Heart left ventricle (tissue), 16 donors: Measurements from ENCODE around the gene SKIC8. TPM values are rescaled to one million over a fixed set of nuclear protein-coding genes. Genes with fewer than 3 reads are reported as not detected.

ENCODE experiments used
- ATAC-seq, 4 donors: fragments of 200-7000 bp; cut with Tn5 transposase; one replicate each; pipeline ENCODE4 v1.9.1; 2020 to 2022; ENCODE audit warnings: moderate library complexity in 4 of 4, mild to moderate bottlenecking in 3 of 4, moderate number of reproducible peaks in 1 of 4
- DNase-seq, 5 donors: peaks; one replicate each; pipeline ENCODE4 v3.0.0-alpha.2; 2020
- H3K27ac ChIP-seq, 12 donors: fragments of 200-600 bp; sonication (generic) in 4 of 12; one replicate each; pipeline versions ENCODE4 v1.5.0 to v1.8.0; 2016 to 2022; ENCODE audit warnings: mild to moderate bottlenecking in 2 of 12
- H3K27me3 ChIP-seq, 9 donors: fragments of 200-600 bp; sonication (generic) in 2 of 9; one replicate each; pipeline versions ENCODE4 v1.5.1 to v1.8.0; 2016 to 2022; ENCODE audit warnings: mild to moderate bottlenecking in 3 of 9
- H3K36me3 ChIP-seq, 9 donors: fragments of 200-600 bp; sonication (generic) in 2 of 9; one replicate each; pipeline versions ENCODE4 v1.5.0 to v1.8.0; 2018 to 2022; ENCODE audit warnings: mild to moderate bottlenecking in 2 of 9
- H3K4me1 ChIP-seq, 12 donors: fragments of 200-600 bp; sonication (generic) in 4 of 12; one replicate each; pipeline versions ENCODE4 v1.5.0 to v1.8.0; 2016 to 2022; ENCODE audit warnings: mild to moderate bottlenecking in 3 of 12
- H3K4me3 ChIP-seq, 12 donors: fragments of 200-600 bp; sonication (generic) in 4 of 12; one replicate each; pipeline versions ENCODE4 v1.5.0 to v1.8.0; 2017 to 2022; ENCODE audit warnings: mild to moderate bottlenecking in 9 of 12, moderate library complexity in 4 of 12
- H3K9me3 ChIP-seq, 12 donors: fragments of 200-600 bp; sonication (generic) in 4 of 12; one replicate each; pipeline versions ENCODE4 v1.5.0 to v1.8.0; 2016 to 2022; ENCODE audit warnings: mild to moderate bottlenecking in 1 of 12
- CTCF ChIP-seq, 12 donors: fragments of 200-600 bp; sonication (generic) in 4 of 12; IDR thresholded peaks; one replicate each; pipeline versions ENCODE4 v1.5.0 to v1.8.0; 2018 to 2022; ENCODE audit warnings: antibody characterized with exemption in 12 of 12, mild to moderate bottlenecking in 5 of 12
- POLR2A ChIP-seq, 2 donors: fragments of 450-650 bp; IDR thresholded peaks; one replicate each; pipeline ENCODE4 v1.6.1; 2017; ENCODE audit warnings: antibody characterized with exemption in 2 of 2, mild to moderate bottlenecking in 2 of 2, moderate library complexity in 2 of 2
- WGBS, 4 donors: extraction: QIAGEN DNeasy Blood & Tissue Kit in 2 of 4; methylation state at CpG; one replicate each; pipeline versions ENCODE4 v1.1.5 to v1.1.7; 2013 to 2018; 5-methylcytosine and 5-hydroxymethylcytosine counted together
- intact Hi-C, 10 donors: fragments of 100-400 bp; cut with DNase I; formaldehyde crosslinking; loops; one replicate each; pipeline versions ENCODE4 v1.11.1 to v1.14.2; 2022
- polyA plus RNA-seq, 2 donors: library from polyadenylated mRNA; stranded (reverse); fragments of 200-250 nt; gene quantifications; one replicate each; pipeline ENCODE4 v1.2.3, GENCODE V29; 2013
- total RNA-seq, 9 donors: library from RNA; depleted of rRNA in 2 of 9; stranded (reverse); fragments of >200 nt in 2 of 9; fragmentation: NEBNext Ultra II Directional in 3 of 9; extraction: Animal tissue kit (Norgen Biotek cat#: 25700) in 3 of 9; gene quantifications; one replicate each; pipeline versions ENCODE4 v1.1.0 to v1.2.4, GENCODE V29; 2016 to 2023
- donor health status: ischemic (EF 13 %, LVEDD 7.1; RV severe dilation, severe dysfunction).
- donor health status: healthy with polysubstance abuse.
- donor health status: DM: no; HTN: yes; CAD: no.
- donor health status: DM: no; HTN: no; CAD: no.
- donor health status: ischemic (EF 25% LVEDD 6.9; RV normal size, moderate dysfunction).
- donor health status: ischemic (EF 25% LVEDD 5.7; RV mildly dilated, moderate dysfunction).
- donor health status: healthy.
- donor health status: DM: yes; HTN: yes; CAD: no.
- donor health status: ischemic (EF 35%, LVEDD 5.7; RV mildly dilated, moderate dysfunction).
- donor health status: nonischemic (EF 11% LVEDD 7.7; RV severe dilation, severe dysfunction).
- donor health status: DM: yes; HTN: yes; CAD: no.
- donor health status: PGD.
- donor health status: ischemic (EF 29% LVEDD 5.4; RV normal size, mild dysfunction).
- donor health status: nonischemic (EF 23%, LVEDD 6.1; RV moderate dilation, normal function).

Gene SKIC8
- total and polyA plus RNA-seq, 11 donors: 20.8 to 50.2 (median 28.2) TPM

- Histone ChIP-seq H3K27ac (no peak overlapping the region), H3K4me3 (no peak overlapping the region), H3K9me3 (no peaks in the 10 kb centered on the region), H3K36me3 (no peaks in the 10 kb centered on the region), H3K4me1 (no peaks in the 10 kb centered on the region), H3K27me3 (no peaks in the 10 kb centered on the region)
- WGBS, 4 donors: 73 to 78% (median 76%) methylated on average over 11 of the region's 11 CpGs
- DNase-seq: no peak
- ATAC-seq: no peak
- intact Hi-C loops: loop anchor here in 2 of 10 donors (5.0 kb wide), 2 partner anchors 36 to 41 kb away; no protein-coding TSS in a partner anchor
- TF ChIP-seq POLR2A (IDR thresholded peaks at IDR 0.05): no peak
- no peak for TF ChIP-seq CTCF (IDR thresholded peaks at IDR 0.05)
Observed at GRCh38 chr15:78233496-78233895, 65.9 kb downstream of the SKIC8 start.

Other genes starting within 250 kb of the SKIC8 start
- 10 to 100 TPM in 6 of 9 donors, 1 to 10 TPM in 3; 6.5 to 45.2 (median 10.8) TPM for gene TBC1D2B, start 221.9 kb downstream of the SKIC8 start, total RNA-seq
- gene TBC1D2B, start 221.9 kb downstream of the SKIC8 start, polyA plus RNA-seq: 1 to 10 TPM; 5.1 to 5.9 TPM
- gene SH2D7, start 207.0 kb downstream of the SKIC8 start, total RNA-seq: not detected
- gene SH2D7, start 207.0 kb downstream of the SKIC8 start, polyA plus RNA-seq: not detected
- 10 to 100 TPM in 5 of 9 donors, 1 to 10 TPM in 4; 3.3 to 18.5 (median 10.4) TPM for gene CIB2, start 168.2 kb downstream of the SKIC8 start, total RNA-seq
- 1 to 10 TPM; 5.3 TPM for gene CIB2, start 168.2 kb downstream of the SKIC8 start, polyA plus RNA-seq
- 100 to 1,000 TPM; 166 to 471 (median 359) TPM for gene IDH3A, start 150.2 kb downstream of the SKIC8 start, total RNA-seq
- gene IDH3A, start 150.2 kb downstream of the SKIC8 start, polyA plus RNA-seq: 100 to 1,000 TPM; 158 to 160 TPM
- 1 to 10 TPM in 1 of 9 donors, under 1 TPM in 3, not detected in 5; 0.05 to 1.2 (median 0.06) TPM for gene ACSBG1, start 65.0 kb downstream of the SKIC8 start, total RNA-seq
- 1 to 10 TPM in 1 of 2 donors, under 1 TPM in 1; 0.25 to 1.0 TPM for gene ACSBG1, start 65.0 kb downstream of the SKIC8 start, polyA plus RNA-seq
- 100 to 1,000 TPM in 4 of 9 donors, 10 to 100 TPM in 5; 63.0 to 503 (median 94.6) TPM for gene DNAJA4, start 35.0 kb downstream of the SKIC8 start, total RNA-seq
- 100 to 1,000 TPM in 1 of 2 donors, 10 to 100 TPM in 1; 62.3 to 296 TPM for gene DNAJA4, start 35.0 kb downstream of the SKIC8 start, polyA plus RNA-seq
- gene CRABP1, start 40.7 kb upstream of the SKIC8 start, total RNA-seq: under 1 TPM in 1 of 9 donors, not detected in 8; 0.46 TPM
- not detected for gene CRABP1, start 40.7 kb upstream of the SKIC8 start, polyA plus RNA-seq
- gene IREB2, start 138.6 kb upstream of the SKIC8 start, total RNA-seq: 10 to 100 TPM; 12.9 to 50.0 (median 30.0) TPM
- 10 to 100 TPM in 1 of 2 donors, 1 to 10 TPM in 1; 6.3 to 13.3 TPM for gene IREB2, start 138.6 kb upstream of the SKIC8 start, polyA plus RNA-seq
- 1 to 10 TPM; 4.1 to 8.7 (median 6.8) TPM for gene HYKK, start 208.0 kb upstream of the SKIC8 start, total RNA-seq
- 1 to 10 TPM; 2.6 to 3.3 TPM for gene HYKK, start 208.0 kb upstream of the SKIC8 start, polyA plus RNA-seq
- 100 to 1,000 TPM in 8 of 9 donors, 10 to 100 TPM in 1; 97.2 to 153 (median 115) TPM for gene PSMA4, start 240.8 kb upstream of the SKIC8 start, total RNA-seq
- gene PSMA4, start 240.8 kb upstream of the SKIC8 start, polyA plus RNA-seq: 100 to 1,000 TPM; 158 to 228 TPM